ENCODE measurements around the gene ATXN7L3.

The ATXN7L3 gene

GRCh38 chr17:44199553-44200477 is at the start of gene ATXN7L3:
Gene ATXN7L3, minus strand, starts transcription at chr17:44199884. Its CDS starts 1,814 bp downstream, at chr17:44198070.
- TF ChIP-seq CTCF (IDR thresholded peaks at IDR 0.05) = no peak

GRCh38 chr17:44247876-44248736 is 48.4 kb upstream of the ATXN7L3 start:
- TF ChIP-seq CTCF (IDR thresholded peaks at IDR 0.05) = no peak

GRCh38 chr17:44247440-44247841 is 47.8 kb upstream of the ATXN7L3 start:
- no peak for TF ChIP-seq CTCF (IDR thresholded peaks at IDR 0.05)

- TF ChIP-seq CTCF (IDR thresholded peaks at IDR 0.05) = no peak
Measured at GRCh38 chr17:44241106-44241624, 41.5 kb upstream of the ATXN7L3 start.

- no peak for TF ChIP-seq CTCF (IDR thresholded peaks at IDR 0.05)
Measured at GRCh38 chr17:44236444-44236991, 36.8 kb upstream of the ATXN7L3 start.

GRCh38 chr17:44235583-44235936 is 35.9 kb upstream of the ATXN7L3 start:
- no peak for TF ChIP-seq CTCF (IDR thresholded peaks at IDR 0.05)

- TF ChIP-seq CTCF (IDR thresholded peaks at IDR 0.05) = no peak
Measured at GRCh38 chr17:44233582-44233981, 33.9 kb upstream of the ATXN7L3 start.

Data from LNCAP (cell line).